ENCODE results near the gene MYPN. TPM values are rescaled to one million over a fixed set of nuclear protein-coding genes. Genes with fewer than 3 reads are reported as not detected.
"Not testable (repeated sequence)": the region's sequence is repeated elsewhere in the genome, so short reads cannot be mapped to it uniquely, and the experiment has no call there.

MYPN gene
- total RNA-seq, 2 donors from 2014 or later = not detected

GRCh38 chr10:68239069-68239468 is 129.8 kb downstream of the MYPN start:
- Histone ChIP-seq H3K27ac (no peak overlapping the region), H3K36me3 (no peaks in the 10 kb centered on the region), H3K4me3 (no peak overlapping the region), H3K27me3 (replicated peaks; ENCODE audit: insufficient read depth) (no peaks in the 10 kb centered on the region), H3K9me3 (no peaks in the 10 kb centered on the region), H3K4me1 (ENCODE audit: control insufficient read depth in 1 of 2, low read depth in 2 of 2) (no peaks in the 10 kb centered on the region)
- TF ChIP-seq CTCF (IDR thresholded peaks at IDR 0.05) = no peak
- no peak for ATAC-seq (ENCODE audit: insufficient number of reproducible peaks, low FRiP score, low read depth)
- DNase-seq (ENCODE audit: low spot score) = no peak

- Histone ChIP-seq H3K36me3 (no peaks in the 10 kb centered on the region), H3K9me3 (no peaks in the 10 kb centered on the region), H3K4me1 (ENCODE audit: control insufficient read depth in 1 of 2, low read depth in 2 of 2) (no peaks in the 10 kb centered on the region), H3K27me3 (replicated peaks; ENCODE audit: insufficient read depth) (no peaks in the 10 kb centered on the region), H3K4me3 (no peak overlapping the region), H3K27ac (no peak overlapping the region)
- DNase-seq (ENCODE audit: low spot score) = no peak
- ATAC-seq (ENCODE audit: insufficient number of reproducible peaks, low FRiP score, low read depth) = no peak
- no peak for TF ChIP-seq CTCF (IDR thresholded peaks at IDR 0.05)
Measured at GRCh38 chr10:68239596-68240150, 130.4 kb downstream of the MYPN start.

DNA sequence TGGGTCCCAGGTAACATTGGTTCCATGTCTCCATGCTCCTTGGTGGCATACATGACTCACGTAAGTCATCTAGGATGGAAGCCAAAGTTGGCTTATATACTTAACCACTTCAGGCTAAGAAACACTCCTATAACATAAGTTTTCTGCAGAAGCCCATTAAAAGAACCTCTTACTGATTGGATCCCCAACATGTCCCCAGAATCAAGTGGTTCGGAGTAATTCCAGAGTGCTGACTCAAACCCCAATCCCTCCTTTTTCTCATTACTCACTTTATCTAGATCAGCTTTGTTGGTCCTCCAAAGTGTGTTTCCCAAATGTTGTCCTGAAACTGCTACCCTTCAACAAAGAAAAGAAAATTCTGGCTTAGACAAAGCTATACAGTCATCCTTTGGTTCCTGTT is 132.8 kb downstream of the MYPN start:
- TF ChIP-seq CTCF (IDR thresholded peaks at IDR 0.05) = no peak
- ATAC-seq (ENCODE audit: insufficient number of reproducible peaks, low FRiP score, low read depth) (no peak), DNase-seq (ENCODE audit: low spot score) (no peak)
- Histone ChIP-seq H3K4me3 (no peak overlapping the region), H3K27ac (no peak overlapping the region), H3K27me3 (replicated peaks; ENCODE audit: insufficient read depth) (no peaks in the 10 kb centered on the region), H3K9me3 (no peaks in the 10 kb centered on the region), H3K4me1 (ENCODE audit: control insufficient read depth in 1 of 2, low read depth in 2 of 2) (no peaks in the 10 kb centered on the region), H3K36me3 (no peaks in the 10 kb centered on the region)

DNA sequence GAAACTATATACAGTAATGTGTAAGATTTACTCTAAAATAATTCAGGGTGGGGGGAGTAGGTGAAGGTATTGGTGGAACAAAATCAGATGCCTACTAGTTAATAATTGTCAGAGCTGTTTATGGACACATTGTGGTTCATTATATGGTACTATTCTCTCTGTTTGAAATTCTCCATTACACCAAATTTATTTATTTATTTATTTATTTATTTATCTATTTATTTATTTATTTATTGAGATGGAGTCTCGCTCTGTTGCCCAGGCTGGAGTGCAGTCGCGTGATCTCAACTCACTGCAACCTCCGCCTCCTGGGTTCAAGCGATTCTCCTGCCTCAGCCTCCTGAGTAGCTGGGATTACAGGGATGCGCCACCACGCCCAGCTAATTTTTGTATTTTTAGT is 137.1 kb downstream of the MYPN start:
- DNase-seq (ENCODE audit: low spot score); ATAC-seq (ENCODE audit: insufficient number of reproducible peaks, low FRiP score, low read depth); H3K27ac ChIP-seq; H3K4me1 ChIP-seq (ENCODE audit: control insufficient read depth in 1 of 2, low read depth in 2 of 2); H3K36me3 ChIP-seq; H3K4me3 ChIP-seq; H3K27me3 ChIP-seq (replicated peaks; ENCODE audit: insufficient read depth); H3K9me3 ChIP-seq: not testable (repeated sequence)

DNA sequence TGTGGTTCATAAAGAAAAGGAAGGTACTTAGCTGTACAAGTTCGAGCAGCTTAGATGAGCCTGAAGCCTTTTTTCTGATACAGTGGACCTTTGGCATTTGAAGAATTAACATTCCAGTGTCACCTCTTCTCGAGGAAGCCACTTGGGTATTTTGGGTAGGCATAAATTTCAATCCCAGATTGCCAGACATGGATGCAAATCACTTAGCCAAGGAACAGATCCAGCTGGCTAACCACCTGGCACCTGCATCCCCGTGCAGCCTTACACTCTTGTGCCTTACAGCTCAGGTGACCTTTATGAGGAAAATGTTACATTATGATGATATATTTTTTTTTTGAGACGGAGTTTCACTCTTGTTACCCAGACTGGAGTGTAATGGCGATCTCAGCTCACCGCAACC is 138.6 kb downstream of the MYPN start:
- H3K27ac ChIP-seq = no peak overlapping the region
- no peak for TF ChIP-seq CTCF (IDR thresholded peaks at IDR 0.05)
- DNase-seq (ENCODE audit: low spot score) (no peak), ATAC-seq (ENCODE audit: insufficient number of reproducible peaks, low FRiP score, low read depth) (no peak)
- H3K27me3 ChIP-seq (replicated peaks; ENCODE audit: insufficient read depth) = no peaks in the 10 kb centered on the region
- H3K4me1 ChIP-seq (ENCODE audit: control insufficient read depth in 1 of 2, low read depth in 2 of 2) = no peaks in the 10 kb centered on the region
- H3K4me3 ChIP-seq = no peak overlapping the region
- no peaks in the 10 kb centered on the region for H3K9me3 ChIP-seq
- H3K36me3 ChIP-seq = no peaks in the 10 kb centered on the region

- ATAC-seq (ENCODE audit: insufficient number of reproducible peaks, low FRiP score, low read depth) (no peak), DNase-seq (ENCODE audit: low spot score) (no peak)
- Histone ChIP-seq H3K27me3 (replicated peaks; ENCODE audit: insufficient read depth) (no peaks in the 10 kb centered on the region), H3K27ac (no peak overlapping the region), H3K9me3 (no peaks in the 10 kb centered on the region), H3K4me1 (ENCODE audit: control insufficient read depth in 1 of 2, low read depth in 2 of 2) (no peaks in the 10 kb centered on the region), H3K4me3 (no peak overlapping the region), H3K36me3 (no peaks in the 10 kb centered on the region)
- no peak for TF ChIP-seq CTCF (IDR thresholded peaks at IDR 0.05)
Measured at GRCh38 chr10:68249297-68249696, 140.0 kb downstream of the MYPN start.
